ENCODE measurements around the gene CUL3. TPM values are rescaled to one million over a fixed set of nuclear protein-coding genes. Genes with fewer than 3 reads are reported as not detected.
"Not testable (repeated sequence)": the region's sequence is repeated elsewhere in the genome, so short reads cannot be mapped to it uniquely, and the experiment has no call there.

The CUL3 gene
- total and polyA plus RNA-seq, 7 donors = 59.3 to 85.3 (median 65.6) TPM

GRCh38 chr2:224586127-224586695, 1.0 kb upstream of the CUL3 start:
- Histone ChIP-seq H3K27me3 (no peaks in the 10 kb centered on the region), H3K4me1 (peaks cover 0 to 36% (median 26%) of the 10 kb centered on the region in 4 donors), H3K36me3 (no peaks in the 10 kb centered on the region), H3K4me3 (peak overlapping the region; percentile 32 to 87 (median 78)), H3K9me3 (no peaks in the 10 kb centered on the region), H3K27ac (peak overlapping the region; percentile 66 to 95 (median 92))
- intact Hi-C loops (cut with DNase I) = loop anchor here (5.0 to 10.0 kb wide), 2 partner anchors 64 to 631 kb away; partner anchors contain the start of gene MRPL44
- 3 to 8% methylated on average over 7 of the region's 7 CpGs for WGBS, 2 donors
- TF ChIP-seq EP300 (IDR thresholded peaks at IDR 0.05) (no peak), CTCF (IDR thresholded peaks at IDR 0.05) (no peak), POLR2AphosphoS5 (IDR thresholded peaks at IDR 0.05) (no peak), POLR2A (IDR thresholded peaks at IDR 0.05) (no peak)
- no peak for DNase-seq

- intact Hi-C loops (cut with DNase I) = loop anchor here (5.0 to 10.0 kb wide), 2 partner anchors 62 to 630 kb away; partner anchors contain the start of gene MRPL44
- Histone ChIP-seq H3K36me3 (no peaks in the 10 kb centered on the region), H3K4me1 (peaks cover 0 to 49% (median 36%) of the 10 kb centered on the region in 4 donors), H3K27me3 (no peaks in the 10 kb centered on the region), H3K4me3 (peak overlapping the region; percentile 78 to 87 (median 80)), H3K27ac (peak overlapping the region; percentile 92 to 95 (median 92)), H3K9me3 (no peaks in the 10 kb centered on the region)
- DNase-seq = peak; percentile 75
- no peak for TF ChIP-seq CTCF (IDR thresholded peaks at IDR 0.05)
- TF ChIP-seq POLR2A (IDR thresholded peaks at IDR 0.05) = no peak
- no peak for TF ChIP-seq EP300 (IDR thresholded peaks at IDR 0.05)
- no peak for TF ChIP-seq POLR2AphosphoS5 (IDR thresholded peaks at IDR 0.05)
- 0 to 1% methylated on average over 62 of the region's 62 CpGs for WGBS, 2 donors
These were observed 365 bp downstream of the CUL3 start for GRCh38 chr2:224584785-224585210.

GRCh38 chr2:224584111-224584784, 915 bp downstream of the CUL3 start:
- peak; percentile 68 for DNase-seq
- H3K4me1 ChIP-seq = peaks cover 0 to 54% (median 42%) of the 10 kb centered on the region in 4 donors
- H3K27ac ChIP-seq = peak overlapping the region; percentile 92 to 95 (median 92)
- intact Hi-C loops (cut with DNase I) = loop anchor here (10.0 kb wide), 1 partner anchor 629 kb away; the partner anchor contains the start of gene MRPL44
- H3K4me3 ChIP-seq = peak overlapping the region; percentile 78 to 87 (median 80)
- TF ChIP-seq POLR2AphosphoS5 (IDR thresholded peaks at IDR 0.05) (no peak), CTCF (IDR thresholded peaks at IDR 0.05) (no peak), POLR2A (IDR thresholded peaks at IDR 0.05) (no peak), EP300 (IDR thresholded peaks at IDR 0.05) (no peak)
- H3K36me3 ChIP-seq = no peaks in the 10 kb centered on the region
- 0% methylated on average over 50 of the region's 50 CpGs for WGBS, 2 donors
- no peaks in the 10 kb centered on the region for H3K27me3 ChIP-seq
- no peaks in the 10 kb centered on the region for H3K9me3 ChIP-seq

GRCh38 chr2:224583033-224583432, 2.1 kb downstream of the CUL3 start:
- H3K4me3 ChIP-seq = peak overlapping the region in 3 of 4 donors; percentile 78 to 87 (median 79)
- H3K27ac ChIP-seq = not testable (repeated sequence)
- intact Hi-C loops (cut with DNase I) = loop anchor here (10.0 kb wide), 1 partner anchor 628 kb away; the partner anchor contains the start of gene MRPL44

GRCh38 chr2:224580248-224580647, 4.9 kb downstream of the CUL3 start:
- no peak for DNase-seq
- intact Hi-C loops (cut with DNase I) = loop anchor here (10.0 kb wide), 1 partner anchor 625 kb away; the partner anchor contains the start of gene MRPL44
- H3K4me3 ChIP-seq = no peak overlapping the region
- no peaks in the 10 kb centered on the region for H3K9me3 ChIP-seq
- no peak overlapping the region for H3K27ac ChIP-seq
- H3K36me3 ChIP-seq = no peaks in the 10 kb centered on the region
- H3K27me3 ChIP-seq = no peaks in the 10 kb centered on the region
- H3K4me1 ChIP-seq = peaks cover 0 to 85% (median 71%) of the 10 kb centered on the region in 4 donors
- TF ChIP-seq POLR2AphosphoS5 (IDR thresholded peaks at IDR 0.05) (no peak), POLR2A (IDR thresholded peaks at IDR 0.05) (no peak), EP300 (IDR thresholded peaks at IDR 0.05) (no peak), CTCF (IDR thresholded peaks at IDR 0.05) (no peak)
- 91 to 93% methylated on average over 12 of the region's 12 CpGs for WGBS, 2 donors

More at GRCh38 chr2:224583033-224583432, 2.1 kb downstream of the CUL3 start:
- H3K27me3 ChIP-seq, H3K9me3 ChIP-seq, DNase-seq, H3K36me3 ChIP-seq: not testable (repeated sequence)
- H3K4me1 ChIP-seq = peaks cover 0 to 66% (median 50%) of the 10 kb centered on the region in 4 donors
- WGBS, 2 donors = 94 to 96% methylated on average over 14 of the region's 14 CpGs
